ENCODE measurements around the gene GCSH. TPM values are rescaled to one million over a fixed set of nuclear protein-coding genes. Genes with fewer than 3 reads are reported as not detected.
A peak's percentile ranks its signal among the peaks of the same experiment; 100 is the strongest.

GCSH gene
- total RNA-seq, 2 donors from 2014 or later: 7.6 to 27.5 TPM

GRCh38 chr16:81042821-81043220 lies 53.4 kb downstream of the GCSH start:
- DNase-seq (ENCODE audit: low spot score): no peak
- TF ChIP-seq POLR2A (IDR thresholded peaks at IDR 0.05) (no peak), CTCF (IDR thresholded peaks at IDR 0.05) (no peak)
- H3K27me3 ChIP-seq (replicated peaks; ENCODE audit: insufficient read depth): no peaks in the 10 kb centered on the region
- intact Hi-C loops (cut with DNase I): no loop called here
- H3K27ac ChIP-seq: no peak overlapping the region
- WGBS: 96% methylated on average over 2 of the region's 2 CpGs
- H3K36me3 ChIP-seq: peaks cover 0 to 13% of the 10 kb centered on the region in 2 donors
- no peak overlapping the region for H3K4me3 ChIP-seq
- no peaks in the 10 kb centered on the region for H3K9me3 ChIP-seq
- H3K4me1 ChIP-seq (replicated peaks): peaks cover under 1% of the 10 kb centered on the region

- H3K4me3 ChIP-seq: no peak overlapping the region
- TF ChIP-seq POLR2AphosphoS5 (IDR thresholded peaks at IDR 0.05) (no peak), POLR2A (IDR thresholded peaks at IDR 0.05) (no peak)
- WGBS: 73% methylated on average over 4 of the region's 4 CpGs
- DNase-seq (ENCODE audit: low spot score): no peak
- intact Hi-C loops (cut with DNase I): no loop called here
- no peaks in the 10 kb centered on the region for H3K9me3 ChIP-seq
- peaks cover 5% of the 10 kb centered on the region for H3K4me1 ChIP-seq (replicated peaks)
- H3K27me3 ChIP-seq (replicated peaks; ENCODE audit: insufficient read depth): no peaks in the 10 kb centered on the region
- H3K36me3 ChIP-seq: peaks cover 0 to 13% of the 10 kb centered on the region in 2 donors
- H3K27ac ChIP-seq: no peak overlapping the region
These were observed 54.5 kb downstream of the GCSH start for GRCh38 chr16:81041696-81042095.

- Histone ChIP-seq H3K36me3 (peaks cover 0 to 13% of the 10 kb centered on the region in 2 donors), H3K27ac (no peak overlapping the region), H3K4me1 (replicated peaks) (peaks cover 5% of the 10 kb centered on the region), H3K27me3 (replicated peaks; ENCODE audit: insufficient read depth) (no peaks in the 10 kb centered on the region), H3K9me3 (no peaks in the 10 kb centered on the region), H3K4me3 (no peak overlapping the region)
- 84% methylated on average over 5 of the region's 5 CpGs for WGBS
- intact Hi-C loops (cut with DNase I): no loop called here
- TF ChIP-seq CTCF (IDR thresholded peaks at IDR 0.05): no peak
- TF ChIP-seq POLR2AphosphoS5 (IDR thresholded peaks at IDR 0.05): no peak
- no peak for TF ChIP-seq POLR2A (IDR thresholded peaks at IDR 0.05)
- no peak for DNase-seq (ENCODE audit: low spot score)
These were observed 55.4 kb downstream of the GCSH start for GRCh38 chr16:81040842-81041241.

GRCh38 chr16:81040131-81040530 lies 56.1 kb downstream of the GCSH start:
- Histone ChIP-seq H3K4me1 (replicated peaks) (peaks cover 5% of the 10 kb centered on the region), H3K27ac (no peak overlapping the region), H3K27me3 (replicated peaks; ENCODE audit: insufficient read depth) (no peaks in the 10 kb centered on the region), H3K4me3 (no peak overlapping the region), H3K36me3 (peaks cover 0 to 13% of the 10 kb centered on the region in 2 donors), H3K9me3 (no peaks in the 10 kb centered on the region)
- intact Hi-C loops (cut with DNase I): no loop called here
- TF ChIP-seq POLR2AphosphoS5 (IDR thresholded peaks at IDR 0.05) (no peak), POLR2A (IDR thresholded peaks at IDR 0.05) (no peak), CTCF (IDR thresholded peaks at IDR 0.05) (no peak)
- 90% methylated on average over 2 of the region's 2 CpGs for whole genome bisulfite sequencing
- DNase-seq (ENCODE audit: low spot score): no peak

GRCh38 chr16:81036751-81037350 lies 59.3 kb downstream of the GCSH start:
- H3K36me3 ChIP-seq: peaks cover 0 to 2% of the 10 kb centered on the region in 2 donors
- no peak for DNase-seq (ENCODE audit: low spot score)
- intact Hi-C loops (cut with DNase I): loop anchor here (2.0 to 10.0 kb wide), 2 partner anchors 40 to 278 kb away; partner anchors contain the start of genes C16orf46 and GAN
- no peak for TF ChIP-seq POLR2A (IDR thresholded peaks at IDR 0.05)
- no peak for TF ChIP-seq POLR2AphosphoS5 (IDR thresholded peaks at IDR 0.05)
- no peak for TF ChIP-seq CTCF (IDR thresholded peaks at IDR 0.05)
- peak overlapping the region; percentile 77 for H3K4me3 ChIP-seq
- H3K4me1 ChIP-seq (replicated peaks): peaks cover 5% of the 10 kb centered on the region
- no peaks in the 10 kb centered on the region for H3K9me3 ChIP-seq
- no peaks in the 10 kb centered on the region for H3K27me3 ChIP-seq (replicated peaks; ENCODE audit: insufficient read depth)
- H3K27ac ChIP-seq: peak overlapping the region; percentile 53 to 73
- 21% methylated on average over 10 of the region's 10 CpGs for WGBS
